Pons (tissue), 1 donor: ENCODE measurements around the gene HPCAL1.
"Not testable (repeated sequence)": the region's sequence is repeated elsewhere in the genome, so short reads cannot be mapped to it uniquely, and the experiment has no call there.

Source experiments
- DNase-seq: peaks from one replicate; pipeline ENCODE4 v3.0.0-alpha.2; 2016; ENCODE audit warnings: low spot score

Gene HPCAL1

GRCh38 chr2:10285191-10285555 lies 17.5 kb upstream of the HPCAL1 start:
- DNase-seq = no peak

GRCh38 chr2:10285556-10286198 lies 17.0 kb upstream of the HPCAL1 start:
- DNase-seq = peak; percentile 91

GRCh38 chr2:10286216-10287037 lies 16.3 kb upstream of the HPCAL1 start:
- DNase-seq = no peak

- DNase-seq = no peak
These were observed 14.9 kb upstream of the HPCAL1 start for GRCh38 chr2:10287761-10288160.

GRCh38 chr2:10288606-10289005 lies 14.1 kb upstream of the HPCAL1 start:
- DNase-seq = no peak

GRCh38 chr2:10289352-10289751 lies 13.4 kb upstream of the HPCAL1 start:
- no peak for DNase-seq

- no peak for DNase-seq
These were observed 12.8 kb upstream of the HPCAL1 start for GRCh38 chr2:10289891-10290290.

GRCh38 chr2:10291376-10291775 lies 11.3 kb upstream of the HPCAL1 start:
- DNase-seq = not testable (repeated sequence)

- no peak for DNase-seq
These were observed 10.7 kb upstream of the HPCAL1 start for GRCh38 chr2:10292033-10292432.

- DNase-seq = no peak
These were observed 9.1 kb upstream of the HPCAL1 start for GRCh38 chr2:10293603-10294002.

GRCh38 chr2:10294077-10294476 lies 8.6 kb upstream of the HPCAL1 start:
- no peak for DNase-seq

GRCh38 chr2:10295649-10296048 lies 7.1 kb upstream of the HPCAL1 start:
- not testable (repeated sequence) for DNase-seq

GRCh38 chr2:10296142-10296541 lies 6.6 kb upstream of the HPCAL1 start:
- DNase-seq = no peak

GRCh38 chr2:10297191-10297830 lies 5.4 kb upstream of the HPCAL1 start:
- no peak for DNase-seq

- no peak for DNase-seq
These were observed 4.7 kb upstream of the HPCAL1 start for GRCh38 chr2:10297959-10298531.

GRCh38 chr2:10298777-10299176 lies 3.9 kb upstream of the HPCAL1 start:
- DNase-seq = not testable (repeated sequence)

GRCh38 chr2:10300328-10300920 lies 2.3 kb upstream of the HPCAL1 start:
- no peak for DNase-seq

GRCh38 chr2:10300997-10301940 lies 1.4 kb upstream of the HPCAL1 start:
- no peak for DNase-seq

- no peak for DNase-seq
These were observed 694 bp upstream of the HPCAL1 start for GRCh38 chr2:10301941-10302478.

GRCh38 chr2:10303181-10303693 lies 533 bp downstream of the HPCAL1 start:
- DNase-seq = no peak
